NK-92 treated with Interleukin-12 subunit alpha and Interleukin-12 subunit beta, amount 100 ng/mL, for 24 hours (cell line): ENCODE results near the gene MAN2A2.

ENCODE experiments used
- DNase-seq: peaks from one replicate; lab custom pipeline; 2025; lab: John Stamatoyannopoulos, UW

Gene MAN2A2

DNA sequence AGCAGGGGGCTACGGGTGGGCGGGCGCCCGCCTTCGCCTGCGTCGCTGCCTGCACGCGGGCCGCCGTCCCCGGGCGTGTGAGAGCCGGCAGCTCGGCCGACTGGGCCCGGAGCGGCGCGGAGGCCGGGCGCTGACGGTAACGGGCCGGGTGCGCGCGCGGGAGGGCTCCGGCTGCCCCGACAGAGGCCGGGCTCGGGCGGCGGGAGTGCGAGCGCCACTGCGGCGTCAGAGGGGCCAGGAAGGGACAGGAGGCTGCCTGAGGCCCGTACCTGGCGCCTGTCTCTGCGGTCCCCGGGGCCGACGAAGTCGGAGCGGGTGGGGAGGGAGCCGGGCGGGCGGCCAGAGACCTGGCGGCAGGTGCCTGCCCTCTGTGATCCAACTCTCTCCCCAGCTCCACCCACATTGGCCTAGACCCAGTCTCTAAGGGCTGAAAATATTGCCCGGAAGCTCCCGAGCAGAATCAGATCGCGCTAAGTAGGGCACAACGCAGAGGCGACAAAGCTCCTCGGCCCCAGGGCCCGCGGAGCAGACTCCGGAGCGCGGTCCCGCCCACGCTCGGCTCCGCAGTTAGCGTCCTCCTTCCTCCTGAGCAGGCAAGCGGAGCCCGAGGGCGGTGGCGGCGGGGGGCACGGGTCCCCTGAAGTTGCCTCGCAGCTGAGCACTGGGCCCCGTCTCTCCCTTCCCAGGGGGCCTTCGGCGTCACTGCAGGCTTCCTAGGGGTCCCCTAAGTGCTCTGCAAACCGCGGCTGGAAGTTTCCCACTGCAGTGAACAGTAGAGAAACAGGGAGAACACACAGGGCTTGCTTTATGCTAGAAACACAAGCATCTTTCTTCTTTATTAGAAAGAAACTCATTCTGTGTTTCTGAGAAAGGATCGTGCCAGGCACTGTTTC, at the start of gene MAN2A2:
TSS of gene MAN2A2 (plus strand) at position 463 of the 893 bp plus-strand sequence. CDS start 906 bp downstream, outside the sequence.
- no peak for DNase-seq

DNA sequence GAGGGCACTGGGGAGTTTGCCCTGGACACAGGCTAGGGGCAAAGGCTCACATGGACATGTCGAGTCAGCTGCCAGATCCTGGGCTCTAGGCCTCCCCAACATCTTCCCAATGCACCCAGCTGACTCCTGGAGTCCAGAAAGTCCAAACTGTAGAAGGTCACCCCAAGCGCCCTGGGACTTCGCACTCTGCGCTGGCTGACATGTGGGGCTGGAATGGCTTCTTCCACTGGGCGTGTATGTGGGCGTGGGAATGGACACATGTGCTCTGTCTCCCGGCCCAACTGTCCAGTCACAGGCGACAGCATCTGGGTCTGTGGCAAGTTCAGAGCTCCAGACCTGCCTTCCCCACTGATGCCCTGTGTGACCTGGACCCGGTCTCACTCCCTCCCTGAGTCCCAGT, 48.0 kb upstream of the MAN2A2 start:
- DNase-seq: no peak

DNA sequence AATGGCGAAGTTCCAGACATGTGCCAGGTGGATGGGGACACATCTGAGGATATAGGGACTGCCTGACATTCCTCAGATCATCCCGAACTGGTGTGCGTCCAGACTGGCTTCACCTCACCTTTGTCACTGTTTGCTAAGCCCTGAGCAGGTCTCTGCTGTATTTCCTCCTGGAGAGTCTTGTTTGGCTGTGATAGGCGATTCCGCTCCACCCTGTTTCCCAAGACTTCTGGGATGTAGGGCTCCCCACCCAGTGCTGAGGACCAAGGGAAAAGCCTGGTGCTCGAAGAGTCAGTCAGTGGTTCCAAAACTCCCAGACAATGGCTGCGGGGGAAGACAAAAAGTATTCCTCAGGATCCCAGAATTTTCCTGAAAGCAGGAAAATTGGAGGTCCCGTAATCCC, 45.8 kb upstream of the MAN2A2 start:
- DNase-seq: no peak

DNA sequence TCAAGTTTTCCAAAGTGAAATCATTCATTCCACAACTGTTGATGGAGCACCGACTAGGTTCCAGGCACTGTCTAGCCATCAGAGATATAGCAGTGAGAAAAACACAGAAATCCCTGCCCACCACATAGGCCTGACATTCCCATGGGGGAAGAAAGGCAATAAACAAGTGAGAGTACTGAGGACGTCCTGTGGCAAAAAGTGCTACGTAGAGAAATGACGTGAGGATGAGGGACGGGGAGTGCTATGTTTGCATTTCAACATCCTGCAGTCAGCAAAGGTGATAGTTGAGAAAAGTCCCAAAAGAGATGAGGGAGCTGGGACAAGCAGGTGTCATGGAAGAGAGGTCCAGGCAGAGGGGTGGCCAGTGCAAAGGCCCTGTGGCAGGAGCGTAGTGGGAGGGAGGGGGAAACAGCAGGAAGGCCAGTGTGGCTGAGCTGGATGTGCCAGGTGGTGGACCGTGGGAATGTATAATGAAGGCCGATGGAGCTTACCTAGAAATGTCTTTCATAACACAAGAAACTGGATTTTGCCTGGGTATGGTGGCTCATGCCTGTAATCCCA, 45.1 kb upstream of the MAN2A2 start:
- no peak for DNase-seq

DNA sequence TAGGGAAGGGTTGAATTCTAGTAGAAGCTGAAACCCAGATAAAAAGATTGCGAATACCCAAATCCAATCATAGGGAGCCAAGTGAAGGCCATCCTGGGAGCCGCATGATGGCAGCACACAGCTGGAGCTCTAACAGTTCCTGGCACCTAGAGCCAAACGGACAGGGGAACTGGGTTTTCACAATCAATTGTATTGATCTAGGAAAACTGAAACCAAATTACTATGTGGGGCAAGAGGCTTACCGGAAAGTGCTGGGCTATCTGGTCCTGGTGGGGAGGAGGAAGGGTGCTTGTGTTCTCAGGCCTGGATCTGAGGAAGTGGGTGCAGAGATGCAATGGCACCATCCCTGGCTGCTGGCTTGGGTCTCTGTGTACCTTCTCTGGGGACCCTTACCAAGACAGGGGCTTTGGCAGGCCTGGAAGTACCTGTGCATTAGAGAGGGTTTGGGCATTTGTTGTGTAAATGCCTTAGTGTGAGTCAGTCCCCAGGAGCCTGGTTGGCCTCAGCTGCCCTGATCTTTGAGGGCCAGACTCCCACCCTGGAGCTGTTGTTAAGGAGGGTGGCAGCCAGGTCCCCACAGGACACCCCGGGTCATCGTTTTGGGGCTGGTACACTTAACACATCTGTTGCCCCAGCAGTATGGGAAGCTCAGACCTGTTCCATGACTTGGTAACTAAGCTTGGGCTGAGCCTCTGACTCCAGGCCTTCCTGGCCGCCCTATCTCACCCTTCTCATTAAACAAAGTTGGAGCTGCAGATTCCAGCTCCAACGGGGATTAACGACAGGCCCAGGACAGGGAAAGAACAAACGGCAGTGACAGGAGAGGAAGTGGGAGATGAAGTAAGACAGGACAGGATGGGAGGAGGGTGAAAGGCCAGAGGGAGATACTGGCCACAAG, 43.6 kb upstream of the MAN2A2 start:
- no peak for DNase-seq

DNA sequence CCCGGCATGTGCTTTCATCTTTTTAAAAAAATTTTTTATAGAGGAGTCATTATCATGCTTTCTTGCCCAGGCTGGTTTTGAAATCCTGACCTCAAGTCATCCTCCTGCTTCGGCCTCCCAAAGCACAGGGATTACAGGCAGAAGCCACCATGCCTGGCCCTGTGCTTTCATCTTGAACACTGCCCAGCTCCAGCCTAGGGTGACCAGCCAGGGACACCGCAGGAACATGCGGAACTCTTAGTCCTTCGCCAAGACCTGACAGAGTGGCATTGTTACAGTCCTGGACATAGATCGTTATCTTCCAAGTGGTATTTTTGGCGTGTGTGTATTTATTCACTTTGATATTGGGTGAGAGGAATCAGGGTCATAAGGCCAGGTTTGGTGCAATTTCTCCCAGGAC, 42.7 kb upstream of the MAN2A2 start:
- no peak for DNase-seq

DNA sequence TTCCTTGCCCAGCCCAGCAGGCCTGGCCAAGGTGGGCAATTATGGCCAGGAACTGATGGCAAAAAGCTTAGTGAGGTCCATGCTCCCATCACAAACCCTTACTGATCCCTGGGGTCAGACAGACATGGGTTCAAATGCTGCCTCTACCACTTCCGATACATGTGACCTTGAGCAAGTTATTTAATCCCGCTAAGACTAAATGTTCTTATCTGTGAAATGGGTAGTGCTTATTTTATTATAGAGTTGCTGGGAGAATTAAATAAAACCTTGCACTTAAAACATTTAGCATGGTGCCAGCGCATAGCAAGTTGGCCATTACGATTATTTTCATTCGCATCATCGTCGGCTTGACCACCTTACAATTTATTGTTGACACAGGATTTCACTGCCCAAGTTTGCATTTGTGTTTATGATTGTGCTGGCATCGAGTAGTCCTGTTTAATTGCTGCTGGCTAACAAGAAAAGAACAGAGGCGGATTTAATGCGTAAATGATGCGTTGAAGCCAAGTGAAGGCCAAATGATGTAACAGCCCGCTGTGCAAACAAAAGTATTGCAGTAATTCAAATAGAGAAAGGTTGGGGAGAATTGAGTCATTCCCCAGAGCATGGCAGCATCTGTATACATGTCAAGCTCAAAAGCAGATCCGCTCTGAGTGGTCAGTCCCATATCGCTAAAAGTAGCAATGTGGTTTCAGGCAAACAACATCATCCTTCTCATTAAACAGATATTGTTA, 42.0 kb upstream of the MAN2A2 start:
- no peak for DNase-seq

DNA sequence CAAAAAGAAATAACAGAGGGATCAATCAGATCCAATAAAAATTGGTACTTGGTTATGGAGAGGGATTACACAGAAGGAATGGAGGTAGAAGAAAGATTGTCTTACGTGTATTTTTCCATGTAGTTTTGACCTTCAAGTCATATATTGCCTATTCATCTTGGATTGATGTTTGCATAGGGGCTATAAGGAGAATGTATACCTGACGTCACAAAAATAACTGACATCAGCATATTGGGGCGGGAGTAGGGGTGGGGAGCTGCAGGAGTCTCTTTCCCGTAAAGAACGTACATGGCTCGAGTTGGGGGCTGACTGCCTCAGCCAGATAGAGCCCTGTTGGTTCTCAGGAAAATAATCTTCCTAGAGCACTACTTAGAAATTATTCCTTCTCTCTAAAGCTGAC, 40.6 kb upstream of the MAN2A2 start:
- no peak for DNase-seq

DNA sequence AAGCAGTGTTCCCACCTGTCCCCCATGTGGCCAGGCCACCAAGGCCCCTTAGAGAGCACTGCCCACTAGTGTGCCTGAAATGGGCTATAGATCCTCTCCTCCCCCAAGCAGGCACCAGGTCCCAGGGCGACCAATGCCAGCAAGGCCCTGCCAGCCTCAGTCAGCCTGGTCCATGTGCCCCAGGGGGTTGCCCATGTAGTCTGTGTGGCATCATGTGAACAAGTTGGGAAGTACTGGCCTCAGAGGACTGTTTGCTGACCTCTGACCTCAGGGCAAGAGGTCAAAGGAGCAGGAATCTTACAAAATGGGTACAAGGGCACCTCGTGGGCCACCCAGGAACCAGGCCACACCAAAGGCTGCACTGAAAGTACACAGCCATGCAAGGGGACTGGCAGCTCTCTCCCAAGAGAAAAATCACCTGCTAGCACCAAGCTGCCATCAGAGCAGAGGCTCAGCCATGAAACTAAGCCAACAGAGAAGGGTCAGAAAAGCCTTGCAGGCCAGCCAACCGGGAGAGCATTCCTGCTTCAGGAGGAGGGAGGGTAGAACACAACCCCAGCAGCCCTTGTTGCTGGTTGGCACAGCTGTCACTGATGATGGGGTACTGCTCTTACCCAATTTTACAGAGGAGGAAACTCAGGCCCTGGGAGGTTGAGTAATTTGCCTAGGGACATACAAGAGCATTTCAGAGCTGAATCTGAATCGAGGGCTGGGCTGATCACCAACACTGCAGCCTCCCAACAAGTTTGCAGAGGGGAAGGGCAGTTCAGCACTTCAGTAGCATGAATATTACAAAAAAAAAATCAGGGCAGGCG, 39.9 kb upstream of the MAN2A2 start:
- DNase-seq: no peak

DNA sequence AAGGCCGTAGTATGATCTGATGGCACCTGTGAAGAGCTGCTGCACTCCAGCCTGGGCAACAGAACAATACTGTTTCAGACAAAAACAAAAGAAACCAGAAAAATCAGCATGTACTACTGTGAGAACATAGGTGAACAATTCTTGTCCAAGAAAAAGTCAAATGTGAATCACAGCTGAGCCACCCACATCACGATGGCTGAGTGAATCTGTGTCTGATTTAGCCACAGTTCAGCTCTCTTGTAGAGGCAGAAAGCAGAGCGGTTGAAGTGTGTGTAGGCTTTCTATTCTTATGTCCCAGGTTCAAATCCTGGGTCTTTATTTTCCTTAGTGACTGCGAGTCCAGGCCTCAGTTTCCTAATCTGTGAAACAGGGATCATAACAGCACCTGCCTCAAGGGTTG, 39.1 kb upstream of the MAN2A2 start:
- DNase-seq: no peak

DNA sequence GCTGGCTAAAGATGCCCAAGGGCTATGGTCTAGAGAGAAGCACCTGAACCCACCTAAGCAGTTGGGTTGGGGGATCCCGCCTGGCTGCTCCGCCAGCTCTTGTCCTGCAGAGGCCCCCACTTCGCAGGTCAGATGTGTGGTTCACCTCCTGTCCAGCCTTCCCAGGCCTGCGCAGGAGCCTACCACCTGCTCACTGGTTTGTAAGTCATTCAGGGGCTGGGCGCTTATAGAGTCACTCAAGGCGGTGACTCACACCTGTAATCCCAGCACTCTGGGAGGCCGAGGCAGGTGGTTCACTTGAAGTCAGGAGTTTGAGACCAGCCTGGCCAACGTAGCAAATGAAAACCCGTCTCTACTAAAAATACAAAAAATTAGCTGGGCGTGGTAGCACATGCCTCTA, 38.6 kb upstream of the MAN2A2 start:
- no peak for DNase-seq

DNA sequence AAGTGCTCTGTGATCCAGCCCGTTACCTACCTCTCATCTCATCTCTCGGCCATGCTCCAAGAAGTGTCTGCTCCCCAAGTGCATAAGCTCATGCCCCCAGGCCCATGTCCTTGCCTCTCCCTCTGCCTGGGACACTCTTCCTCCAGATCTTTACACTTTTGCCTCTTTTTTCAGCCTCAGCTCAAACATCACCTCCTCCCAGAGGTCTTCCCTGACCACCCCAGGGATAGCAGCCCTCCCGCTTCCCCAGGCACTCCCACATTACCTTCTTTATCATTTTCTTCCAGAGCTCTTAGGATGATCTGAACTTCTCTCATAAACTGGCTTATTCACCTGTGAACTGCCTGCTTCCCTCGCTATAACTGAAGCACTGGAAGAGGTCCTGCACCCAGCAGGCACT, 37.4 kb upstream of the MAN2A2 start:
- DNase-seq: no peak

DNA sequence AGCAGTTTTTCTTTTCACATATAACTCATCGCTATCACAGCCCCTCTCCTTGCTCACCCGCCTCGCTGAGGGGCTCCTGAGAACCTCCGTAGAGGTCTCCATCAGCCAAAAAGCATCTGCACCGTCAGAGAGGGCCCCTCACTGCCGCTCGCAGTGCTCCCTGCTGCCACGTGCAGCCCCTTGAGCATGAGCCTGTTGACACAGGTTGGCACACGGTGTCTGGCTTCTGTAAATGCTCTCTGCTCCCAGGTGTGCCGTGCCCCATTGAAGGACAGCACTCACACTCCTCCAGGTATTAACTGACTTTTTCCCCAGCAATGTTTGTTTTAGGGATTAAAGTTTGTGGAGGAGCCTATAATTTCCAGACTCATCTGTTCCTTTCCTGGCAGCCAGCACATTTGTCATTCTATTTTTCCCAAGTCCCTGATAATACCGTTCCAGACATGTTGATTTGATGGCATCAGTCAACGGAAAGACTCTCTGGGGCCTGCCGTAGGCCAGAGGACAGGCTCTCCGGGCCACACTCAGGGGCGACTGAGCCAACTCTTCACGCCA, 36.9 kb upstream of the MAN2A2 start:
- DNase-seq: no peak

DNA sequence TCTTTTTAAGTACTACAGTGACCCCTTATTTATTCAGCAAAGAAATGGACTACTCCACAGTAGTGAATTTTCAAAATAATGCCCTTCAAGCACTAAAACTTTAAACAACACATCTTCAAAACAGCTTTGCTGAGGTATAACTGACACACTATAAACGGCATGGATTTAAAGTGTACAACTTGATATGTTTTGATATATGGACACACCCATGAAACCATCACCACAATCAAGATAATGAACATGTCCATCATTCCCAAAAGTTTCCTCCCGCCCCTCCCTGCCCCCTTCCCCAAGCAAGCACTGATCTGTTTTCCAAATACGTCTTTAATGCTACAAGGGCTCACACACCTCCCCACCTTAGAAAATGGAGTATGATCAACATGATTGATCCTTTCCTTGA, 36.3 kb upstream of the MAN2A2 start:
- no peak for DNase-seq

DNA sequence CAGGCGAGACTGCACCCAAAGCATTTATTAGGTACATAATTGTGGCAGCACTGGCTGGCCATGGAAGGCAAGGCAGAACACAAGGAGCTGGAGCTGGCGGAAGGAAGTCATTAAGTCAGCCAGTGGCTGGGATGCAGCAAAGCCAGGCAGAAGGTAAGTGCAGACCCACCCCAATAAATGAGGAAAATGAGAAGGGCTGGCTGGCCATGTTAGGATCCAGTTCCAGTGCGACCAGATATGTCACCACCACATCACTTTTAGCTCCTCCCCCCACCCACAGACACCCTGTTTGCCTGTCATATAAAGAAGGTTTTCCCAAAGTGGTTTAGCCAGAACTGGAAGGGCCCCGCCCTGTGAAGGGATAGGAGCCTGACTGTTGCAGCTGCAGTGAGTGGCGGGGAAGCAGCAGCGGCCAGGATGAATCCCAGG, 34.8 kb upstream of the MAN2A2 start, which contains the start of gene FURIN:
TSS of gene FURIN (plus strand) at position 328 of the 429 bp plus-strand sequence. CDS start 7,153 bp downstream, outside the sequence.
- DNase-seq: no peak

DNA sequence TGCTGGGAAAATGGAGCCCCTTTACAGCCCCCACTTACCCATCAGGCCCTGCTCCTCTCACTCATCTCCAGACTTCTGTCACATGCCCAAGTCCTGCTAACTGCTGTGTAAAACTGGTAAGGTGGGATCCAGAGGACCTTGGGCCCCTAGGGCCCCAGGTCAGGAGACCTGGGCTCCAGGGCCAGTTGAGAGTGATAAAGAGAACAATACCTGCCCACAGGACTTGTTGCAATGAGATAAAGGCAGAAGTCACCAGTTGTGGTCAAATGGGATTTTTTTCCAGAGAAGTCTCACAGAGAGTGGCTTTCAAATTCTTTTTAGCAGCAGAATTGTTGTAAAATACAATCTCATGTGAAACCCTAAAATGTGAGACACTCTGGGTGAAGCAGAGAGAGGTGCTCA, 34.0 kb upstream of the MAN2A2 start:
- no peak for DNase-seq

DNA sequence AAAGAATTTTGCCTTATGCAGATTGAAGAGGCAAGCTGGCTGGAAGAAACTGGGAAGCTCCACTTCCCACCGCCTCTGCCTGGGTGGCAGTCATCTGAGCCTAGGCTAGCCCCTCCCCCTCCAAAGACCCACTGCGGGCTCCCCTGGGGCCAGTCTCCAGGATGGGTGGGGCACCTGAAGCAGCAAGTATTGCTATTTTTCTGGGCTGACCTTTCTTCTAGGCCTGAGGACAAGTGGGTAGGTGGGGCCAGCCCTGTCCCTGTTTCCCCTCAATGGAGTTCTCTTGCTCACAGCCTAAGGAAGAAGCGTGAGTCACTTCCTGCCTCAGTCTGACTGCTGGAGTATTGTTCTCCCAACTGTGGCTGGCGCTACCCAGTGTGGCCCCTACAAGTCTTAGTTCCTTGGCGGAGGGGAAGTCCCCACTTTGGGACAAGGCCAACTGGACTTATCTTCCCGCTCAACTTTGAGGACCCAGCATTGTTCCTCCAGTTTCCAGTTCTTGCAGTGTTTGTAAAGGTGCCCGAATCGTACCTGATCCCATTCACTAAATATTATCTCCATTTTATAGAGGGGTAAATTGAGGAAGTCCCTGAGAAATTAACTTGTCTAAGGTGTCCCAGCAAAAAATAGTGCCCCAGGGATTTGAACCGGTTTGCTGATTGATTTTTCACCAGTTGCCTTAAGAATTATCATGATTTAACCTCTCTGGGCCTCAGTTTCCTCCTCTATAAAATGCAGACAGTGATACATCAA, 33.3 kb upstream of the MAN2A2 start:
- DNase-seq: peak; percentile 29

DNA sequence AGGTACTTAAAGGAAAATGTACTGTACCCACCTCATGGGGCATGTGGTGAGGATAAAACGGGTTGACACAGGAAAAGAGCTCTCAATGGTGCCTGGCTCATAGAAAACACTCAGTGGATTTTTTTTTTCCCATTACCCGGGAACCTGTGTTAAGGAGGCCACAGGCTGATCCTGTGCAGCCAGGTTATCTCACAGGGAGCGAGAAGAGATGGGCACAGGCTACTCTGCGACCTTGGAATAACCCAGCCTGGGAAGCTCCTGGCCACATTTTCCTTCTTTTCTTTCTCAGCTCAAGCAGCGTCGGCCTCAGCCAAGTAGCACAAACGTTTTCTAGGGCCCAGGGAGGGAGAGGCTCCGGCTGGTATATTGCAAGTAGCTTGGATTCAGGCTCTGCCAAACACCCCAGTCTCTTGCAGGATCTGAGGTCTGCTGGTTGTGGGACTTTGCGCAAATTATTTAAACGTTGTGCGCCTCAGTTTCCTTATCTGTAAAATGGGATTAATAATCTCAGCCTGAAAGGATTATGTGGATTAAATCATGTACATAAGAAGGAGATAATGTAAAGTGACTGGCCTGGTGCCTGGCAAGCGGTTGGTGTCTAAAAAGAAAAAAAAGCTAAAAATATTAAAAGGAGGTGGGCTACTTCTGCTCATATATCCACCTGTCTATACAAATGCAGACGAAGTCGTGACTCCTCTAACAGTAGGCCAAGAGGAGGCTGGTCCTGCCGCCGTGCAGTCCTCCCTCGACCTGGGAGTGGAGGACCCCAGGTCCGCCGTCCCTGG, 32.6 kb upstream of the MAN2A2 start:
- DNase-seq: no peak

DNA sequence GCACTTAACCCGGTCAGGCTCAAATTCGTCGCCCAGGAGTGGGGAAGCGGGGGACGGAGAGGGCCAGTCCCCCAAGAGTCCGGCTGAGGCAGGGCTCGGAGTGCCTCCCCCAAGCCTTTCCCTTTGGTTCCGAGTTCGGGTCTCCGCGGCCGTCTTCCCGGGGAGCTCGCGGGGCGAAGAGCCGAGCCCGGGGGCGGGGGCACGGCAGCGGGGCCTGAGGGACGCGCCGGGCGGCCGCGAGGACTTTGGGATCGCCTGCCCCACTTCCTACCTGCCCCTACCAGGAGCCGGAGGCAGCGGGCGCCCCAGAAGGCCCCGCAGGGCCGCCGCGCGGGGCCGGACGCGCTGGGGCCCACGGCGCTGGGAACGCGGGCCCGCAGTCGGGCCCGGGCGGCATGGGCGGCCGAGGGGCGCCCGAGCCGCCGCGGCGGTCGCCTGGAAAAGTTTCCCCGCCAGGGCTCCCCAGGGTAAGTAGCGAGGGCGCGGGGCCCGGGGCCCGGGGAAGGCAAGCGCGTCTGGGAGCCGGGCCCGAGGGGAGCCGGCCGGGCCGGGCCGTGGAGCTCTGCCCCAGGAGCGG, 31.9 kb upstream of the MAN2A2 start:
- no peak for DNase-seq
